ENCODE data around the gene KIF12.

Gene KIF12

DNA sequence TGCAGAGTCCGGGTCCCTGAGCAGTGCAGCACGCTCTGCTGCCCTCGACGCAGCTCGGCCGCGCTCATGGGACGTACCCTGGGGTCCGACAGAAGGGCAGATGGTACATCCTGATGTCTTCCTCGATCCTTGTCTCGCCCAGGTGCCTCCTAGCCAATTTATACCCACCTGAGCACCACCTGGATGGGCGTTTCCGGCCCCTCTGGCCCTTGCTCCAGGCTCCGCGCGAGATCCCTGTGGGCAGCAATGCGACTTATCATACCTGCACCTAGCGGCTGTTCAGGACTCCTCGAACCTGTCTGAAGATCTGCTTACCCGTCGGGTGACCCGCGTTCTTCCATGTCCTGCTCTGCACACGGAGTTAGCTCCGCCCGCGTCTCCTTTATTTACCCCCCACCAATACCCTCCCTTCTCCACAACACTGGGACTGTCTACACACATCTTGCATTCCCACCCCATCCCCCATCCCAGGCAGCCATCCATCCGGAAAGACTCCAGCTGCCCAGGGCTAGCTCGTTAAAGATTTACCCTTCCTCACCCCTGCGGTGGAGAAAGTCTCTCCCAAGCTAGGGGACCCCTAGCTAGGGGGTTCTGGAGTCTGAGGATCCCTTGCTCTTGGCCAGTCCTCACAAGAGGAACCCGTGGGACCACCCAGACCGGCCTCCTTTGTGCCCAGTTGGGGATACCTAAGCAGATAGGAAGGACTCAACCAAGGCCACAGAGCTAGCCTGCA, at the start of gene KIF12:
KIF12 (minus strand) TSS at position 357 of the 733 bp plus-strand sequence; CDS start at position 341, 16 bp downstream.
- Histone ChIP-seq H3K4me3 (ENCODE audit: low read length) (peak within 1 kb of the TSS; percentile 14), H3K27me3 (ENCODE audit: control insufficient read depth, insufficient read depth, low read length) (no peaks in the 10 kb centered on the region), H3K27ac (ENCODE audit: low read depth, low read length) (no peak within 1 kb of the TSS), H3K4me1 (ENCODE audit: control insufficient read depth, insufficient read depth, low read length) (no peaks in the 10 kb centered on the region), H3K36me3 (ENCODE audit: control insufficient read depth, insufficient read depth, low read length) (no peaks in the 10 kb centered on the region), H3K9ac (ENCODE audit: low read length) (no peak within 1 kb of the TSS)

DNA sequence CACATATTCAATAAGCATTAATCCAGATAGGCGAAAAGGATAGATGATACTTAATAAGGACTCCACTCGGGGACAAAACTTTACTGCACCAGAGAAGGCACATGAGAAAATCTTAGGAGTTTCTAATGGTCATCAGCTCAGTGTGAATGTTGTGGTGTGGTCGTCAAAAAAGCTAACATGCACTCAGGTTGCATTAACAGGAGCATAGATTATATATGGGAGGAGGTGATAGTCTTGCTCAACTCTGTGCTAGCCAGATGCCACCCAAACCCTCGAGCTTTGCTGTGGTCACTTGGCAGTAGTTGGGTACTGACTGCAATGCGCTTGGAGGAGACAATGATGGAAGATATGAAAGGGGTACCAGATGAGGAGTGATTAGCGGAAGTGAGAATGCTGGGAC, 47.6 kb upstream of the KIF12 start:
- H3K9ac ChIP-seq (ENCODE audit: low read length) = no peak overlapping the region
- no peaks in the 10 kb centered on the region for H3K36me3 ChIP-seq (ENCODE audit: control insufficient read depth, insufficient read depth, low read length)
- H3K4me3 ChIP-seq (ENCODE audit: low read length) = no peak overlapping the region
- no peak overlapping the region for H3K27ac ChIP-seq (ENCODE audit: low read depth, low read length)
- peaks cover 2% of the 10 kb centered on the region for H3K27me3 ChIP-seq (ENCODE audit: control insufficient read depth, insufficient read depth, low read length)
- H3K4me1 ChIP-seq (ENCODE audit: control insufficient read depth, insufficient read depth, low read length) = peaks cover 1% of the 10 kb centered on the region

DNA sequence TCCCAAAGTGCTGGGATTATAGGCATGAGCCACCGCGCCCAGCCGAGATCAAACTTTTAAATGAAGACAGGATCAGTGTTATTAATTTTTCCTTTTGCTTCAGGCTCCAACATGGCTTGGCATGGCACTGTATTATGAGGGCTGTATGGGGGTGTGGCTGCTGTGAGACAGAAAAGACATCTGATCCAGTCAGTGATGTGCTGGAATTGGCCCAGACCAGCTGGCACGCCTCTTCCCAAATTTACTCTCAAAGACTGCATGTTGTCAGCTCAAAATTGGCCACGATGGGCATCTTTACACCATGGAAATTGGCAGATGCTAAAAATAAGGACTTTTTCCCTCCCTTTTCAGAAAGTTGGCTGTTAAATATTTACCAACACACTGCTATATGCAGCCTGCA, 44.1 kb upstream of the KIF12 start:
- H3K4me3 ChIP-seq (ENCODE audit: low read length) = no peak overlapping the region
- no peak overlapping the region for H3K27ac ChIP-seq (ENCODE audit: low read depth, low read length)
- H3K27me3 ChIP-seq (ENCODE audit: control insufficient read depth, insufficient read depth, low read length) = no peaks in the 10 kb centered on the region
- no peak overlapping the region for H3K9ac ChIP-seq (ENCODE audit: low read length)
- peaks cover 13% of the 10 kb centered on the region for H3K4me1 ChIP-seq (ENCODE audit: control insufficient read depth, insufficient read depth, low read length)
- H3K36me3 ChIP-seq (ENCODE audit: control insufficient read depth, insufficient read depth, low read length) = no peaks in the 10 kb centered on the region

DNA sequence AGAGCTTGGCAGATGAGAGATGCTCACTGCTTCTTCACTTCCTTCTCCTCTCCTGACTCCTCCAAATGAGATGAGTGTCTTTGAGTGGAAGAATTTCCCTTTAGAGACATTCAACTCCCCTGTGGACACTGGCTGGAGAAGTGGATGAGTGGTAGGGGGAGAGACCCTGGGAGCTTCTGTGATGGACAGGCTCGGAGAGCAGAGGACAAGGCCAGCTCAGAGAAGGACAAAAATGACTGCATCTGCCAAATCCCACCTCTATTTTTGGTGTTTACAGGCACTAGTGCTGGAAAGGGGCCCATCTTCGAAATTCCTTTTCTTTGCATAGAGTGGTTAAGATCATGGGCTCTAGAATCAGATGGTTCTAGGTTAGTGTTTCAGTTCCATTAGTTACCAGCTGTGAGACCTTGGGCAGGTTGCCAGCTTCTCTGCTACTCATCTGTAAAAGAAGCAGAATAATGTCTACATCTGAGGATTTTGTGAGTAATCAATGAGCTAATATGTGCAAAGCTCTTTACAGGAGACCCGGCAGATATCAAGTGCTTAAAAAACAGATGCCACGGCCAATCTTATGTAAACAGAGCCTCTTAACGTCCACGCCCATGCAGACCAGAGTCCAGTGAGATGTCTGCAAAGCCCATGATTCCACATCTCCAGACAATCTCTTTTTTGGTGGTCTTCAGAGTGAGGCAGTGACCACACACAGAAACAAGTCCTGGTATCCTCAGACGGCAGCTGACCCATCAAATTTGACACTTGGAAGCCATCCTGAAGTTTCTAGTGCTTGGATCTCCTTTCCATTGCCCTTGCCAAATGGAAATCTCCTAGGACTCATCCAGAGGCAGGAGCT, 42.7 kb upstream of the KIF12 start:
- H3K9ac ChIP-seq (ENCODE audit: low read length) = no peak overlapping the region
- H3K36me3 ChIP-seq (ENCODE audit: control insufficient read depth, insufficient read depth, low read length) = no peaks in the 10 kb centered on the region
- H3K27me3 ChIP-seq (ENCODE audit: control insufficient read depth, insufficient read depth, low read length) = no peaks in the 10 kb centered on the region
- peaks cover 13% of the 10 kb centered on the region for H3K4me1 ChIP-seq (ENCODE audit: control insufficient read depth, insufficient read depth, low read length)
- no peak overlapping the region for H3K4me3 ChIP-seq (ENCODE audit: low read length)
- no peak overlapping the region for H3K27ac ChIP-seq (ENCODE audit: low read depth, low read length)

DNA sequence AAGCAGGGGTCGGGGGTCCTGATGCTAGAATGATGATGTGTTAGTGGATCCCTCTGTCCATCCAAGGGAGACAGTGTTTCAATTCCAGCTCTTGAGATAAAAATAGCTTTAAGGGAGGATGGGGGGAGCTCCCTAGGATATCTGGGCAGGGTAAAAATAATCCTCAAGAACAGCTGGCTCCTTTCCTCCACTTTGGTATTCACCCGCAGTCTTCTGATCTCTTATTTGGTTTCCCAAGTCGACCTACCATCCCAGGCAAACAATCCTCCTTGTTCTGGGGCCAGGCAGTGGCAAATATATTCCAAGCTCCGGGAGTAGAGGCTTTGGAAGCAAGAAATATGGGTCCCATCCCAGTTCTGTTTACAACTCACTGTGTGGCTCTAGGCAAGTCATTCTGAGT, 41.8 kb upstream of the KIF12 start:
- Histone ChIP-seq H3K4me1 (ENCODE audit: control insufficient read depth, insufficient read depth, low read length) (peaks cover 13% of the 10 kb centered on the region), H3K36me3 (ENCODE audit: control insufficient read depth, insufficient read depth, low read length) (no peaks in the 10 kb centered on the region), H3K27ac (ENCODE audit: low read depth, low read length) (no peak overlapping the region), H3K9ac (ENCODE audit: low read length) (no peak overlapping the region), H3K4me3 (ENCODE audit: low read length) (no peak overlapping the region), H3K27me3 (ENCODE audit: control insufficient read depth, insufficient read depth, low read length) (no peaks in the 10 kb centered on the region)

DNA sequence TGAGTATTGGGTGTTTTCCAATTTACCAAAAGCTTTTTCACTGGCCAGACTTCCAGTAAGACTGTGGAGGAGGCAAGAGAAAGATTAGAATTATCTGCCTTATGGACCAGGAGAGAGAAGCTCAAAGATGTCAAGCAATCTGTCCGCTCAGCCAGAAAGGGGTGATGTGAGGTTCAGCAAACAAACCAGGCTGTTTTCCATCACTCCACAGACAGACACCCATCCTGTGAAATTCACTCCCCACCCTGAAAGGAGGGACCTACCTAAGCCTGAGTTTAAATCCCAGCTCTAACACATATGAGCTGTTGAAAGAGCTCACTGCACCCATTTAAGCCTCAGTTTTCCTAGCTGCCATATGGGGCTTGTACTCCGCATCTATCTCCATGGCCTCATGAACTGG, 41.3 kb upstream of the KIF12 start:
- Histone ChIP-seq H3K4me1 (ENCODE audit: control insufficient read depth, insufficient read depth, low read length) (peaks cover 13% of the 10 kb centered on the region), H3K9ac (ENCODE audit: low read length) (no peak overlapping the region), H3K36me3 (ENCODE audit: control insufficient read depth, insufficient read depth, low read length) (no peaks in the 10 kb centered on the region), H3K27ac (ENCODE audit: low read depth, low read length) (no peak overlapping the region), H3K27me3 (ENCODE audit: control insufficient read depth, insufficient read depth, low read length) (no peaks in the 10 kb centered on the region), H3K4me3 (ENCODE audit: low read length) (no peak overlapping the region)

DNA sequence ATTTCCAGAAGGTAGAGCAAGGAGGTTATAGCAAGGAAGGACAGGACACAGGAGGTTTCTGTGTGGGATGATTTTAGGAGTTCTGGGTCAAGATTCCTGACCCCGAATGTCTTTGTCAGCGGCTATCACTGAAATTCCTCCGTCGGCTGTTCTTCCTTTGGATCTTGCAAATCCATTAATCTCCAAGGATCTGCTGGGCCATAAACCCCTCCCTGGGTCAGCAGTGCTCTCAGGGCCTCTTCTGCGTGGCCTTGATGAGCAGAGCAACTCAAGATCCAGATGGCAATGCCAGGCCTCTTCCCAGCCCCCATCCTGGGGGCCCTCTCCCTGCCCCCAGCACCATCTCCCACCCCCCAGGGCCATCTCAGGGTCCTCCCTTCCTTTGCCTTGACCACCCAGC, 40.0 kb upstream of the KIF12 start:
- H3K36me3 ChIP-seq (ENCODE audit: control insufficient read depth, insufficient read depth, low read length) = no peaks in the 10 kb centered on the region
- no peaks in the 10 kb centered on the region for H3K27me3 ChIP-seq (ENCODE audit: control insufficient read depth, insufficient read depth, low read length)
- no peak overlapping the region for H3K27ac ChIP-seq (ENCODE audit: low read depth, low read length)
- H3K4me3 ChIP-seq (ENCODE audit: low read length) = no peak overlapping the region
- H3K9ac ChIP-seq (ENCODE audit: low read length) = no peak overlapping the region
- peaks cover 13% of the 10 kb centered on the region for H3K4me1 ChIP-seq (ENCODE audit: control insufficient read depth, insufficient read depth, low read length)

DNA sequence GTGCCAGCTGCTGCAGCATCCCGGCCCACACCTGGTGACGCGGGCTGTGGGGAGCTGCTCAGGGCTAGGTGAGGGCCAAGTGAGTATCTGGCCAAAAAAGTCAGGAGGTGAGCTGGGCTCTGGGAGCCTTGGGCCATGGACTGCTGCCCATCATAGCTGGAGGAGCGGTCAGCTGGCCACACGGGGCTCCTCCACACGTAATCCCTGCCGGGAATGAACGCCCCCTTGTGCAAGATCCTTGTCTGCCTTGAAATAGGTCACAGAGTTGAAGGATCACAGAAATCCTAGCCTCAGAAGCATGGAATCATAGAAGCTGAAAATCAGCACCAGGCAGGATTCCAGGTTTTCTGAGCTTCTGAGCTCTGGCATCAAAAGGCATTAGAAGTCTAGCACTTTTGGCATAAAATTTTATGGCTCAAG, 39.5 kb upstream of the KIF12 start:
- no peak overlapping the region for H3K27ac ChIP-seq (ENCODE audit: low read depth, low read length)
- H3K4me3 ChIP-seq (ENCODE audit: low read length) = no peak overlapping the region
- no peaks in the 10 kb centered on the region for H3K36me3 ChIP-seq (ENCODE audit: control insufficient read depth, insufficient read depth, low read length)
- no peak overlapping the region for H3K9ac ChIP-seq (ENCODE audit: low read length)
- no peaks in the 10 kb centered on the region for H3K27me3 ChIP-seq (ENCODE audit: control insufficient read depth, insufficient read depth, low read length)
- H3K4me1 ChIP-seq (ENCODE audit: control insufficient read depth, insufficient read depth, low read length) = peaks cover 13% of the 10 kb centered on the region

DNA sequence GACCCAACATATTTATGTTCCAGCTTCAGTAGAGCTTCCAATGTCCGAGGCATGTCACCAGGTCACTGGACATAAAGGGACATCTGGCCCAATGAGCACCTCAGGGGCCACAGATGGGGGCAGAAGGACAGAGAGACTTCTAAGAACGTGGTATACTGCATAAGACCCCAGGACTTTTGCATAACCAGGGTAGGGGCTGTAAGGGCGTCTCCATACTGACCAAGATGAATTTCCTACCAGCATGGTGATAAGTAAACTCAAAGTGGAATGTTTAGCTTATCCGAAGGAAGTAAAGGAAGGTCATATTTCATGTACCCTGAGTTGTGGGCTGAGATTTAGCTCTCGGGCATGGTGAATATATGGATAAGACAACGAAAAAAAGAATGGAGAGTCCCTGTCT, 38.7 kb upstream of the KIF12 start:
- no peaks in the 10 kb centered on the region for H3K36me3 ChIP-seq (ENCODE audit: control insufficient read depth, insufficient read depth, low read length)
- peaks cover 13% of the 10 kb centered on the region for H3K4me1 ChIP-seq (ENCODE audit: control insufficient read depth, insufficient read depth, low read length)
- H3K27me3 ChIP-seq (ENCODE audit: control insufficient read depth, insufficient read depth, low read length) = no peaks in the 10 kb centered on the region
- no peak overlapping the region for H3K9ac ChIP-seq (ENCODE audit: low read length)
- H3K27ac ChIP-seq (ENCODE audit: low read depth, low read length) = no peak overlapping the region
- H3K4me3 ChIP-seq (ENCODE audit: low read length) = no peak overlapping the region

DNA sequence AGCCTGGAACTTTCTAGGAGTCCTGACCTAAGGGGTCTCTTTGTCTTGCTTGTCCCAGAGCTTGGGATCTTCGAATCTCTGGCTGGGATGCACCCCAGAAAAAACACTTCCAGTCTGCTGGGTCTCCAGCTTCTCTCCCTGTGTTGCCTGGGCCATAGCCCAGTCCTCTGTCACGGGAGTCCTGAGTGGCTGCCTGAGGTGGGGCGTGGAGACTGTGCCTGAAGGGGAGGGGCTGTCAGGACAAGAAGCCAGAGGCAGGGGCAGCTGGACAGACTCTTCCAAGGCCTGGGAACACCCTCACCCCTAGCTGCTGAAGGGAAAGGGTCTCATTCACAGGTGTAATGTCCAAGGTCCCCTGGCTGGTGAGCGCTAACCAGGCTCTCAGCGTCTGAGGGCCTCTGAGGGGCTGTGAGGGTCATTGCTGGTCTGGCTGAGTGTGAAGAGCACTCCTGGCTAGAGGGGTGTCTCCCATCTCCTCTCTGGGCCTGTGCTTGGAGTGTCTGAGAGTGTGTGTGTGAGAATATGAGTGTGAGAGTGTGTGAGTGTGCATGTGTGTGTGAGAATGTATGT, 35.8 kb upstream of the KIF12 start:
- no peak overlapping the region for H3K27ac ChIP-seq (ENCODE audit: low read depth, low read length)

DNA sequence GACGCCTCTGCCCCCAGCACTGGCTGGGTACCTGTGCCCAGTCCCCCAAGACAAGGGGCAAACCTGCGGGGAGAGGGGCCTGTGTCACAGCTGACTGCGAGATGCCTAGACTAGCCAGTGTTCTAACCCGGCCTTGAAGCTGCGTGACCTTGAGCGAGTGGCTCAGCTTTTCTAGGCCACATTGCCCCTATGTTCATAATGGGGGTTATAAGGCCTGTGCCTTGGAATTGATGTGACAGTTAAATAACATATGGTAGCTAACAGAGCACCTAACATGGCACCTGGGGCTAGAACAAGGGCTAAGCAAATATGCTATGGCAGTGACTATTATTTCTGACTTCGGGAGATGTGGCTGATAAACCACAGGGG, 33.4 kb upstream of the KIF12 start:
- Histone ChIP-seq H3K27ac (ENCODE audit: low read depth, low read length) (no peak overlapping the region), H3K4me1 (ENCODE audit: control insufficient read depth, insufficient read depth, low read length) (no peaks in the 10 kb centered on the region), H3K36me3 (ENCODE audit: control insufficient read depth, insufficient read depth, low read length) (no peaks in the 10 kb centered on the region), H3K9ac (ENCODE audit: low read length) (no peak overlapping the region), H3K4me3 (ENCODE audit: low read length) (no peak overlapping the region), H3K27me3 (ENCODE audit: control insufficient read depth, insufficient read depth, low read length) (no peaks in the 10 kb centered on the region)

More for the DNA sequence above, 35.8 kb upstream of the KIF12 start:
- no peak overlapping the region for H3K9ac ChIP-seq (ENCODE audit: low read length)
- H3K36me3 ChIP-seq (ENCODE audit: control insufficient read depth, insufficient read depth, low read length) = no peaks in the 10 kb centered on the region
- H3K4me3 ChIP-seq (ENCODE audit: low read length) = no peak overlapping the region
- no peaks in the 10 kb centered on the region for H3K27me3 ChIP-seq (ENCODE audit: control insufficient read depth, insufficient read depth, low read length)
- H3K4me1 ChIP-seq (ENCODE audit: control insufficient read depth, insufficient read depth, low read length) = no peaks in the 10 kb centered on the region

DNA sequence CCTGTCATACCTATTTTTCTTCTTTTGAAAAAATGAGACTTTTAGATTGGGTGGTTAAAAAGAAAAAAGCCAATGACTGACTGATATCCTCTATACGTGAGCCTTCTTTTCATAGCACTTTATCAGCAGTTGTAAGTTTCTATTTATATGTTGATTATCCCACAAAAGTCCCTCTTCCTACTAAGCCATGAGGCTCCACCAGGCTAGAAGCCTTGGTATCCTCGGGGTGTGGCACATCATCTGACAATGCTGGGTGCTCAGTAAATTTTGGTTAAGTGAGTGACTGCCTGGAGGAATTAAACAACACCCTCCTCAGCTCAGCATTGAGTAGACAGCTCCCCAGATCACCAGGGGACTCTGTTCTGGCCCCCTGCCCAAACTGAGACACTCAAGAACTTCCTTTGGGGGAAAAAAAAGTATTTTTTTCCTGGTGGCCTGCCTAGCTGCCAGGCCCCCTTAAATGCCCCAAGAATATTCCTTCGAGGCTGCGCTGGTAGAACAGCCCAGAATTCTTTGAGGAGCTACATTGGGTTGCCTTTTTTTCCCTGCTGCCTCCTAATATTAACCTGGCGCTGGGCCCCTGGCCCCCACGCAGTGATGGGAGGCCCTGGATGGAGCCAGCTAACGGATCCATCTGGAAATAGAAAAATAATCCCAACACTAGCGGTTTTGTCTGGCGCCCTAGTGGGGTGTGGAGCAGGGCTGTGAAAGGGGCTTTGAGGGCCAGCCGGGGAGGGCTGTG, 32.9 kb upstream of the KIF12 start:
- Histone ChIP-seq H3K36me3 (ENCODE audit: control insufficient read depth, insufficient read depth, low read length) (no peaks in the 10 kb centered on the region), H3K4me3 (ENCODE audit: low read length) (no peak overlapping the region), H3K27me3 (ENCODE audit: control insufficient read depth, insufficient read depth, low read length) (no peaks in the 10 kb centered on the region), H3K9ac (ENCODE audit: low read length) (no peak overlapping the region), H3K4me1 (ENCODE audit: control insufficient read depth, insufficient read depth, low read length) (no peaks in the 10 kb centered on the region), H3K27ac (ENCODE audit: low read depth, low read length) (no peak overlapping the region)

Measured in rectal smooth muscle tissue (tissue), 1 donor.